B cell (primary cell): ENCODE data around the gene NAGPA.

Experiments used
- CTCF ChIP-seq: fragments of 200-600 bp; IDR thresholded peaks from one replicate; pipeline ENCODE4 v1.8.0; 2022; ENCODE audit warnings: antibody characterized with exemption, mild to moderate bottlenecking
- EZH2 ChIP-seq: IDR thresholded peaks from 2 replicates; pipeline ENCODE4 v1.6.1; 2012; ENCODE audit warnings: borderline replicate concordance, low read depth, mild to moderate bottlenecking, moderate library complexity, low read length; ENCODE audit not compliant: insufficient read depth, poor library complexity, severe bottlenecking

- TF ChIP-seq CTCF (no peak), EZH2 (no peak)
Measured at GRCh38 chr16:5026664-5027063, 7.1 kb downstream of the NAGPA start.
